ENCODE data around the gene PAEP. TPM values are rescaled to one million over a fixed set of nuclear protein-coding genes. Genes with fewer than 3 reads are reported as not detected.

The PAEP gene
- total and polyA plus RNA-seq, 7 donors: not detected

DNA sequence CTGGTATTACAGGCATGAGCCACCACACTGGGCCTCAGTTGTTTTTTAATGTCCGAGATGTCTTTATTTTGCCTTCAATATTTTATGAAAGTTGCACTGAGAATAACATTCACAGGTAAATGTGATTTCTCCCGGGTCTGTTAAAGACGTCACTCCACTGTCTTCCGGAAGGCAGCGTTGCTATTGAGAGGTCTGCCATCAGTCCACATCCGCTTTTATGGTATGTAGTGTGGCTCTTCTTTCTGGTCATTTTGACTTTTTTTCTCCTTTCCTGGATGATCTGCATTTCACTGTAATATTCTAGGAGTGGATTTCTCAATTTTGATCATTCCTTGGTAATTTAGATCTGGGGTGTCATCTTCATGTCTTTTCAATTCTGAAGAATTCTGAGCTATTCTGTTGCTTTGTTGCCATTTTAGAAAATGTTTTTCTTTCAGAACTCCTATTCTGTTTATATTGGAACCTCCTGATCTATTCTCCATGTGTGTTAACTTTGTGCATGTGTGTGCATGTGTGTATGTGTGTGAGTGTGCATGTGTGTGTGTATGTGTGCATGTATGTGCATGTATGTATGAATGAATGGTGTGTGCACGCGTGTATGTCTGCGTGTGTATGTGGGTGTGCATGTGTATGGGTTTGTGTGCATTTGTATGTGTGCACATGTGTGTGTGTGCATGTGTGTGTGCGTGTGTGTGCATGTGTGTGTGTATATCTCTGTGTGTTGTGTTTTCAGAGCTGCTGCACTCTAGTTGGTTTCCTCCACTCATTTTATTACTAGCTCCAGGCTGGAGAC lies 42.2 kb upstream of the PAEP start:
- intact Hi-C loops (cut with DNase I): no loop called here
- 87 to 90% (median 89%) methylated on average over 10 of the region's 10 CpGs for WGBS, 3 donors
- no peaks in the 10 kb centered on the region for H3K9me3 ChIP-seq
- H3K4me3 ChIP-seq: no peak overlapping the region
- TF ChIP-seq, protein P1, sequence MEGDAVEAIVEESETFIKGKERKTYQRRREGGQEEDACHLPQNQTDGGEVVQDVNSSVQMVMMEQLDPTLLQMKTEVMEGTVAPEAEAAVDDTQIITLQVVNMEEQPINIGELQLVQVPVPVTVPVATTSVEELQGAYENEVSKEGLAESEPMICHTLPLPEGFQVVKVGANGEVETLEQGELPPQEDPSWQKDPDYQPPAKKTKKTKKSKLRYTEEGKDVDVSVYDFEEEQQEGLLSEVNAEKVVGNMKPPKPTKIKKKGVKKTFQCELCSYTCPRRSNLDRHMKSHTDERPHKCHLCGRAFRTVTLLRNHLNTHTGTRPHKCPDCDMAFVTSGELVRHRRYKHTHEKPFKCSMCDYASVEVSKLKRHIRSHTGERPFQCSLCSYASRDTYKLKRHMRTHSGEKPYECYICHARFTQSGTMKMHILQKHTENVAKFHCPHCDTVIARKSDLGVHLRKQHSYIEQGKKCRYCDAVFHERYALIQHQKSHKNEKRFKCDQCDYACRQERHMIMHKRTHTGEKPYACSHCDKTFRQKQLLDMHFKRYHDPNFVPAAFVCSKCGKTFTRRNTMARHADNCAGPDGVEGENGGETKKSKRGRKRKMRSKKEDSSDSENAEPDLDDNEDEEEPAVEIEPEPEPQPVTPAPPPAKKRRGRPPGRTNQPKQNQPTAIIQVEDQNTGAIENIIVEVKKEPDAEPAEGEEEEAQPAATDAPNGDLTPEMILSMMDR (IDR thresholded peaks at IDR 0.05): no peak
- H3K27ac ChIP-seq: no peak overlapping the region
- DNase-seq: no peak
- H3K36me3 ChIP-seq (ENCODE audit: insufficient read depth in 1 of 2, low read depth in 1 of 2): no peaks in the 10 kb centered on the region
- H3K27me3 ChIP-seq (ENCODE audit: insufficient read depth in 3 of 3, low read length in 2 of 3): peaks cover 0 to 21% (median 7%) of the 10 kb centered on the region in 3 donors
- ATAC-seq: no peak
- H3K4me1 ChIP-seq: no peaks in the 10 kb centered on the region

DNA sequence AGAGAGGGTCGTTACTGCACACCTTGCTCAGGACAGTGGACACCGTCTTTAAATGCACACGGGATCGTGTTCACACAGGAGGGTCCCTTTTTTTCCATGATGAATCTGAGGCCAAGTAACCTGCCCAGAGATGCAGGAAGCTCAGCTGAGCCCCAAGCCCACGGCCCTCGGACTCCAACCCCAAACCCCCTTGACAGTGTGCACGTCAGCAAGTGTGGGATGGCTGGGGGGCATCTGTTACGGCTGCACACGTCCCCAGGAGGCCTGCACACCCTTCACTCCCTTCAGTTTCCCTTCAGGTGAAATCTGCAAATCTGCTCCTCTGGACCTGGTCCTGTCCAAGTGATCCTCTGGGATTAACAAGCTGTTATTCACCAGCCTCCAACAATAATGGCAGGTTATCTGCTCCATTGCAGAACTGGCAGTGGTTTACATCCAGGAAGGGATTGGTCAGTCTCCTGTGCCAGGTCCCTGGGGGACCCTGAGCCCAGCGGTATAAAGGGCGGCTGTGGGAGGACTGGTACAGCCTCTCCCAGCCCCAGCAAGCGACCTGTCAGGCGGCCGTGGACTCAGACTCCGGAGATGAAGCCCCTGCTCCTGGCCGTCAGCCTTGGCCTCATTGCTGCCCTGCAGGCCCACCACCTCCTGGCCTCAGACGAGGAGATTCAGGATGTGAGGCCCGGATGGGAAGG lies 40.5 kb upstream of the PAEP start, which contains the start of gene LCN1:
LCN1 (plus strand) TSS at position 525 of the 692 bp plus-strand sequence; CDS start at position 583, 58 bp downstream.
- H3K4me1 ChIP-seq: no peaks in the 10 kb centered on the region
- ATAC-seq: no peak
- H3K27me3 ChIP-seq (ENCODE audit: insufficient read depth in 3 of 3, low read length in 2 of 3): peaks cover 0 to 26% (median 7%) of the 10 kb centered on the region in 3 donors
- DNase-seq: no peak
- no peak within 1 kb of the TSS for H3K4me3 ChIP-seq
- no peaks in the 10 kb centered on the region for H3K36me3 ChIP-seq (ENCODE audit: insufficient read depth in 1 of 2, low read depth in 1 of 2)
- H3K27ac ChIP-seq: no peak within 1 kb of the TSS
- intact Hi-C loops (cut with DNase I): no loop called here
- WGBS, 3 donors: 73 to 76% (median 75%) methylated on average over 18 of the region's 18 CpGs
- TF ChIP-seq, protein P1 (IDR thresholded peaks at IDR 0.05): no peak
- no peaks in the 10 kb centered on the region for H3K9me3 ChIP-seq

DNA sequence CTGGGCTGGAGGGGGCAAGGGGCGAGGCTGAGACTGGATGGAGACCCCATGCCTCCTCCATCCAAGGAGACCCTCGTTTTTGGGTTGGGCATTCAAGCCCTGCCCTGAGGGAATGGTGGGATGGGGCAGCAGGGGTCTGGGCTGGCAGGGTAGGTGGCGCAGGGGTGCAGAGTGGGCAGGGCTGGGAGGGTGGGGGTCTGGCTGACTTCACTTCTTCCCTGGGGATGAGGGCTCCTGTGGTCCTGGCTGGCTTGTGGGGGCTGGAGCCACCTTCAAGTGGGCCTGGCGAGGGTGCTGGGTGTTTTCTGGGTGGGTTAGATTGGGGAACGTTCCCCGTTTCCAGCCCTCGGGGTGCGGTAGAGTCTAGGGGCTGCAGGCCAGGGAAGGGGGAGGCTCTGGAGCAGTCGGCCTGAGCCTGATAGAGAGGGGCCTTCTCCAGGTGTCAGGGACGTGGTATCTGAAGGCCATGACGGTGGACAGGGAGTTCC lies 39.9 kb upstream of the PAEP start:
- H3K4me3 ChIP-seq: no peak overlapping the region
- H3K9me3 ChIP-seq: no peaks in the 10 kb centered on the region
- peaks cover 0 to 26% (median 7%) of the 10 kb centered on the region in 3 donors for H3K27me3 ChIP-seq (ENCODE audit: insufficient read depth in 3 of 3, low read length in 2 of 3)
- no peaks in the 10 kb centered on the region for H3K36me3 ChIP-seq (ENCODE audit: insufficient read depth in 1 of 2, low read depth in 1 of 2)
- TF ChIP-seq, protein P1 (IDR thresholded peaks at IDR 0.05): no peak
- DNase-seq: no peak
- ATAC-seq: no peak
- intact Hi-C loops (cut with DNase I): no loop called here
- H3K4me1 ChIP-seq: no peaks in the 10 kb centered on the region
- 81 to 97% (median 83%) methylated on average over 6 to 11 of the region's 11 CpGs for WGBS, 3 donors
- H3K27ac ChIP-seq: no peak overlapping the region

DNA sequence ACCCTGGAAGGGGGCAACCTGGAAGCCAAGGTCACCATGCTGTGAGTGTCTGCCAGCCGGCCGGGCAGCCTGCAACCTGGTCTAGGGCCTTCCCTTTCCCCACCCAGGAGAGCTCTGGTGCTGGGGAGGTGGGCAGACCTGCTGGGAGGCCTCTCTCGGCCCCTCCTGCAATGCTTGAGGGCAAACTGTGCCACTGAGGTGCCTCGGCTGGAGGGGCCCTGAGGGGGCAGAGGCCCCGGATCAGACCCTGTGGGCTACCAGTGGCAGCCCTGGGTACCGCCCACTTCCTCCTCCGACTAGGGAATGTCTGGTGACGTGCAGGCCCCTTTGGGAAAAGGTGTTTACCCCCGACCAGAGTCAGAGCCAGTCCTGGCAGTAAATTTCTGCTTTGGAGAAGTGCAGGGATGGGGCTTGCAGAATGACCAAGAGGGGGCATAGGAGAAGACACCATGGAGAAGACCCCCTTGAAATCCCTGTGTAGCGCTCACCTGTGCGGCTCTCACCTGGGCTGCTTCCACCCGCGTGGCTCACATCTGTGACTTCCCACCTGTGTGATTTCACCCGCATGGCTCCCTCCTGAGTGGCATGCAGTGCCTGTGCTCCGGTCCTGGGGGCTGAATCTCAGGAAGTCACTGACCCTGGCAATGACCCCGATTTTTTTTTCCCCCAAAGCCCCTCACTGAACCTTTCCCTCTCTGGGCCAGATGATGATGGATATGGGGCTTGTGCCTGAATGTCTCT lies 39.2 kb upstream of the PAEP start:
- Histone ChIP-seq H3K9me3 (no peaks in the 10 kb centered on the region), H3K27ac (no peak overlapping the region), H3K36me3 (ENCODE audit: insufficient read depth in 1 of 2, low read depth in 1 of 2) (no peaks in the 10 kb centered on the region), H3K4me1 (no peaks in the 10 kb centered on the region), H3K4me3 (no peak overlapping the region), H3K27me3 (ENCODE audit: insufficient read depth in 3 of 3, low read length in 2 of 3) (peaks cover 0 to 23% (median 7%) of the 10 kb centered on the region in 3 donors)
- 64 to 70% (median 65%) methylated on average over 15 to 16 of the region's 16 CpGs for WGBS, 3 donors
- TF ChIP-seq, protein P1 (IDR thresholded peaks at IDR 0.05): no peak
- no peak for DNase-seq
- intact Hi-C loops (cut with DNase I): no loop called here
- ATAC-seq: no peak

Measured in psoas muscle (tissue), 8 donors.